Activated CD8-positive, alpha-beta memory T cell treated with anti-CD3 and anti-CD28 coated beads, Interleukin-2, amount 10 ng/mL, durations not matched to agents 7 days and 5 days (primary cell): ENCODE data around the gene SGSM1. TPM values are rescaled to one million over a fixed set of nuclear protein-coding genes. Genes with fewer than 3 reads are reported as not detected.
A peak's percentile ranks its signal among the peaks of the same experiment; 100 is the strongest.
"Not testable (repeated sequence)": the region's sequence is repeated elsewhere in the genome, so short reads cannot be mapped to it uniquely, and the experiment has no call there.

ENCODE experiments used
- ATAC-seq: fragments of 150-1000 bp; cut with Tn5 transposase; one replicate; pipeline ENCODE4 v1.10.0; 2021; ENCODE audit warnings: moderate library complexity
- CTCF ChIA-PET: fragments of 350-600 bp; sonication (Branson Sonifier 250); formaldehyde crosslinking; loops from one replicate; lab custom pipeline; 2021; ENCODE audit warnings: antibody characterized with exemption; lab: Charles Lee
- DNase-seq: peaks from one replicate; pipeline ENCODE4 v3.0.0-alpha.2; 2020
- H3K27ac Mint-ChIP-seq: one replicate; pipeline ENCODE4 v1.8.0; 2021; ENCODE audit warnings: mild to moderate bottlenecking, mixed read lengths
- H3K27me3 Mint-ChIP-seq: one replicate; pipeline ENCODE4 v1.8.0; 2021; ENCODE audit warnings: mixed read lengths
- H3K36me3 Mint-ChIP-seq: one replicate; pipeline ENCODE4 v1.8.0; 2021; ENCODE audit warnings: mild to moderate bottlenecking, mixed read lengths
- H3K4me1 Mint-ChIP-seq: one replicate; pipeline ENCODE4 v1.8.0; 2021; ENCODE audit warnings: mixed read lengths
- H3K4me3 Mint-ChIP-seq: one replicate; pipeline ENCODE4 v1.8.0; 2021; ENCODE audit warnings: mild to moderate bottlenecking, moderate library complexity, mixed read lengths
- H3K9me3 Mint-ChIP-seq: one replicate; pipeline ENCODE4 v1.8.0; 2022; ENCODE audit warnings: low read depth, mixed read lengths
- total RNA-seq, 2 experiments: library from RNA; stranded (reverse); gene quantifications; one replicate each; pipeline ENCODE4 v1.2.3, GENCODE V29; 2021

SGSM1 gene
- total RNA-seq, 2 experiments from 2014 or later, result 0.09 TPM

DNA sequence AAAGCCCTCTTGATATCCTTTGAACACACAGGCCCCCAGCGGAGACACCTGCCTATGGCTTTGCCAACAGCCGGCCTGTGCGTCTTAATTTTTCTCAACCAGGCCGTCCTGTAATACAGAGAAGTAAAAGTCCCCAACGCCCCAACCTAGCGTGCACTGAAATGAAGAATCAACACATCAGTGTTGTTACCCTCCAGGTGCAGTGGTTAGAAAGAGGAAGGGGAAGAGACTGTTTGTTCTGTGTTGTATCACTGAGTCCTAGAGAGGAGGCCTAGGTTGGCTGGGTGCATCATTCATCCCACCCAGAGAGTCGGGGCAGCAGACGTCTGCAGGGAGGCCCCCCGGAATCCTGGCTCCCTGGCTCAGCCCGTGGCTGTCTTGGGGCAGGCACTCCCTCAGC, 25.7 kb downstream of the SGSM1 start:
- ATAC-seq, result no peak
- CTCF ChIA-PET, result no interaction called here
- H3K36me3 Mint-ChIP-seq, result no peaks in the 10 kb centered on the region
- H3K4me1 Mint-ChIP-seq, result no peaks in the 10 kb centered on the region
- no peak overlapping the region for H3K4me3 Mint-ChIP-seq
- H3K27ac Mint-ChIP-seq, result no peak overlapping the region
- DNase-seq, result no peak
- H3K27me3 Mint-ChIP-seq, result peaks cover 22% of the 10 kb centered on the region
- no peaks in the 10 kb centered on the region for H3K9me3 Mint-ChIP-seq

DNA sequence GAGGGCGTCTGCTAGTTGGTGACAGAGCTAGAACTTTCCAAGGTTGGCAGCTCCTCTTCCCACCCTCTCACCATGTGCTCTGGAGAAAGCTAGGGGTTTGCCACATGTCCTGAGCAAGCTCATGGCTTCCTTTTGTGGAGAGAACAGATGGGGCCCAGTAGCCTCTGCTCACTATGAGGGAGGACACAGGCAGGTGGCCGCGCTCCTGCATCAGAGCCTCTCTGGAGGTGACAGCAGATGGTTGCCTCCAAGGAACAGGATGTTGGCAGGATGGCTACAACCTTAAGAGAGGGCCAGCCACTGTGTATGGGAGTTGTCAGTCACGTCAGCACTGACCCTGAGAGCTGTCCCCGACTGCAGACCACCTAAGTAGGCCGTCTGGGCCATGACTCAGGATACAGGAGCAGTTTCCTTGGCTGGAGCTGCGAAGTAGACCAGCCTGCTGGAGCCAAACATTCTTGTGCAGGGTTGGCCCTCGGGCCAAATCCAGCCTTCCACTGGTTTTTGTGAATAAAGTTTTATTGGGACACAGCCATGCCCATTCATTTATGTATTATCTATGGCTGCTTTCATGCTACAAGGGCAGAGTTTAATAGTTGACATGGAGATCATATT, 28.0 kb downstream of the SGSM1 start:
- Mint-ChIP-seq H3K27ac (no peak overlapping the region), H3K4me1 (no peaks in the 10 kb centered on the region)

GRCh38 chr22:24834845-24835570, 29.0 kb downstream of the SGSM1 start:
- CTCF ChIA-PET, result no interaction called here
- no peaks in the 10 kb centered on the region for H3K9me3 Mint-ChIP-seq
- H3K4me3 Mint-ChIP-seq, result no peak overlapping the region
- H3K27ac Mint-ChIP-seq, result no peak overlapping the region
- DNase-seq (no peak), ATAC-seq (no peak)
- no peaks in the 10 kb centered on the region for H3K4me1 Mint-ChIP-seq
- peaks cover 17% of the 10 kb centered on the region for H3K27me3 Mint-ChIP-seq
- H3K36me3 Mint-ChIP-seq, result no peaks in the 10 kb centered on the region

More for the DNA sequence above, 28.0 kb downstream of the SGSM1 start:
- Mint-ChIP-seq H3K4me3 (no peak overlapping the region), H3K27me3 (peaks cover 22% of the 10 kb centered on the region), H3K36me3 (no peaks in the 10 kb centered on the region), H3K9me3 (no peaks in the 10 kb centered on the region)
- CTCF ChIA-PET, result no interaction called here
- ATAC-seq (no peak), DNase-seq (no peak)

GRCh38 chr22:24836282-24836681, 30.3 kb downstream of the SGSM1 start:
- ATAC-seq (no peak), DNase-seq (no peak)
- H3K27ac Mint-ChIP-seq, result no peak overlapping the region
- peaks cover 13% of the 10 kb centered on the region for H3K27me3 Mint-ChIP-seq
- no peaks in the 10 kb centered on the region for H3K36me3 Mint-ChIP-seq
- no peaks in the 10 kb centered on the region for H3K4me1 Mint-ChIP-seq
- H3K4me3 Mint-ChIP-seq, result no peak overlapping the region
- no peaks in the 10 kb centered on the region for H3K9me3 Mint-ChIP-seq
- CTCF ChIA-PET, result no interaction called here

- not testable (repeated sequence) for H3K4me3 Mint-ChIP-seq, H3K4me1 Mint-ChIP-seq, H3K36me3 Mint-ChIP-seq, DNase-seq, ATAC-seq, H3K9me3 Mint-ChIP-seq, H3K27ac Mint-ChIP-seq
- CTCF ChIA-PET, result interaction anchor here (1.0 to 1.1 kb wide), 2 partner anchors 13 to 64 kb away, joined by 3 to 4 read pairs; no protein-coding TSS in a partner anchor
- H3K27me3 Mint-ChIP-seq, result peaks cover 12% of the 10 kb centered on the region
These were observed 31.5 kb downstream of the SGSM1 start for GRCh38 chr22:24837517-24837916.

DNA sequence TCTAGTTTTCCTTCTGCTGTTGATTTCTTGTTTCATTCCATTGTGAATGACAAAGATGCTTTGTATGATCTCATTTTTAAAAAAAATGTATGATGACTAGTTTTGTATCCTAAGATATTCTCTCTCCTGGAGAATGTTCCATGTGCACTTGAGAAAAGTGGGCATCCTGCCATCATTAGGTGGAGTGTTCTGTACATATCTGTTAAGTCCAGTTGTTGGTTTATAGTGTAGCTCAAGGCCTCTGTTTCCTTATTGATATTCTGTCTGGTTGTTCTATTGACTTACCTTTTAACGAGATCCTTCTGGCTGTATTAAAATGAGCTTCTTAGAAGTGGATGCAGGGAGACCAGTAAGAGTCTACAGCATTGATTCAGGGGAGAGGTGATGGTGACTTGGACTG, 35.2 kb downstream of the SGSM1 start:
- ATAC-seq (no peak), DNase-seq (no peak)
- H3K27me3 Mint-ChIP-seq, result peaks cover 17% of the 10 kb centered on the region
- H3K36me3 Mint-ChIP-seq, result no peaks in the 10 kb centered on the region
- CTCF ChIA-PET, result interaction anchor here (1.2 kb wide), 1 partner anchor 9 kb away, joined by 5 read pairs; no protein-coding TSS in a partner anchor
- H3K4me3 Mint-ChIP-seq, result no peak overlapping the region
- H3K27ac Mint-ChIP-seq, result no peak overlapping the region
- H3K9me3 Mint-ChIP-seq, result no peaks in the 10 kb centered on the region
- peaks cover 18% of the 10 kb centered on the region for H3K4me1 Mint-ChIP-seq

GRCh38 chr22:24843048-24843447, 37.0 kb downstream of the SGSM1 start:
- Mint-ChIP-seq H3K27ac (no peak overlapping the region), H3K27me3 (peaks cover 20% of the 10 kb centered on the region), H3K4me1 (peaks cover 18% of the 10 kb centered on the region), H3K4me3 (no peak overlapping the region), H3K9me3 (no peaks in the 10 kb centered on the region), H3K36me3 (no peaks in the 10 kb centered on the region)
- no peak for ATAC-seq
- CTCF ChIA-PET, result interaction anchor here (0.8 kb wide), 1 partner anchor 73 kb away, joined by 3 read pairs; no protein-coding TSS in a partner anchor
- no peak for DNase-seq

DNA sequence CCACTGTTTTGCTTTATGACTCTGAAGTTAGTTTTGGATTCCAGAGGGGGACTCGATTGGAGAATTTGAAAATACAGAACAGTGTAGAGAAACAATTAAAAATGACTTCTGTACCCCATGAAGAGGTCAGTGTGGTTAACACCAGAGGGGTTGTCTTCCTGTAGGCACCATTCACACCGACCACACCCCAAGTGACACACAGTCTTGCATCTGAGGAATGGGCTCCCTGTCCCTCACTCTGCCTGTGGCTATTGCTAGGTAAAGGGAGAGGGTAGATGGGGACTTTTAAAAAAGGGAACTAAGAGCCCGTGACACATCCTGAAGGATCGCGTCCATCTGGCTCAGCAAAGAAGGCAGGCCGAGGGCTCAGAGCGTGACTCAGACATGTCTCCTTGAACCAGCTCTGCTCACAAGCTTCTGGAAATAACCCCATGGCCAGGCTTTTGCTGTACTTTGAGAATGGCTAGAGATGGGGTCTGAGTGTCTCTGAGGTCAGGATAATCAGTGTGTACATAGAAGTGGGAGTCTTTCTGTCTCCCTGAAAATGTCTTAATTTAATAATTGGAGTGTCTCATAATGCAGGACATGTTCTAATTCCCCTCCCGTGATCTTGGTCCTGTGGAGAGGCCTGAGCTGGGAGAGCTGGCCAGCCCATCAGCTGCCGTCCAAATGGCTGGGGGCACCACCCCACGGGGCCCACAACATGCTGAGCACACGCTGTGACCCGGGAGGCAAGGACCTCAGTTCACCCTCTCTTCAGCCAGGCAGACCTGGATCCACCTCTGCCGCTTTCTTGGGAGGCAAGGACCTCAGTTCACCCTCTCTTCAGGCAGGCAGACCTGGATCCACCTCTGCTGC, 39.3 kb downstream of the SGSM1 start:
- Mint-ChIP-seq H3K27ac (peak overlapping the region; percentile 28), H3K36me3 (no peaks in the 10 kb centered on the region), H3K27me3 (peaks cover 20% of the 10 kb centered on the region), H3K4me1 (peaks cover 18% of the 10 kb centered on the region), H3K9me3 (no peaks in the 10 kb centered on the region), H3K4me3 (no peak overlapping the region)
- CTCF ChIA-PET, result interaction anchor here (1.8 kb wide), 1 partner anchor 43 kb away, joined by 4 read pairs; no protein-coding TSS in a partner anchor
- peak; percentile 49 for ATAC-seq
- DNase-seq, result no peak

DNA sequence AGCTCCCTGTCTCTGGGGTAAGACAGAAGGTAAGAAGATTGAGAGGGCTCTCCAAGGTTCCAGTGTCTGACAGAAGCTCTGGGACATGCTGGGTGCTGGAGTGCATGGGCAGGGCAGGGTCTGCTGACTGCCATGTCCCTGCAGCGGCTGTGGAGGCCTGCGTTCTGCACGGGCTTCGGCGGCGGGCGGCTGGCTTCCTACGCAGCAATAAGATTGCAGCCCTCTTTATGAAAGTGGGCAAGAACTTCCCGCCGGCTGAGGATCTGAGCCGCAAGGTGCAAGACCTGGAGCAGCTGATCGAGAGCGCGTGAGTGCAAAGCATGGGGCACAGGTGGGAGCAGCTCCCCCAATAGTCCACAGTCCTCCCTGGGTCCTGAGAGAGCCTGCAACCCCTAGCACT, 41.5 kb downstream of the SGSM1 start:
- no peak for ATAC-seq

DNA sequence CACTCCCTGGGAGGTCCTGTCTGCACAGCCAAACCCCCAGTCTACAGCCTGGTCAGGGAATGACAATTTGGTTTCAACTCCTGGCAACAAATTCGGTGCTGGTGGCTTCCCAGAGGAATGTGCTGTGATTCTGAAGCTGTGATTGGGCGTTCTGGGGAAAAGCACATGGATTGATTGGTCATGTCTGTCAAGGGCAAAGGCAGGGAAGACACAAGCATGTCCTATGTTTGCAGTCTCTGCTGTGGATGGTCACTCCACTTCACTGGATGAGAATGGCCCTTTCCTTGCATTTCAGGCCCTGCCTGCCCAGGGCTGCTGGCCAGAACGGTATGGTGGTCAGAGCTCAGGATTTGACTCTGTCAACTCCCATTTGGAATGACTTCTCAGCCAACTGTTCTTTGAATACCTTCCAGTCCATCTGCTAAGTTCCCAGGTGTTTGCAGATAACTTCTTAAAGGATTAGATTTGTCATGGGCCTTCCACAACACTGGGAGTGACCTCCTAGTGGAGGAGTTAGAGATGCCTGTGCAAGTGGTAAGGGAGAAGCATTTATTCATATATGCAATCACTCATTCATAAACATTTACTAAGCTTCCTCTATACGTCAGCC, 42.7 kb downstream of the SGSM1 start:
- CTCF ChIA-PET, result interaction anchor here (0.7 to 4.5 kb wide), 5 partner anchors 8 to 80 kb away, joined by 3 to 64 read pairs (median 15); no protein-coding TSS in a partner anchor
- Mint-ChIP-seq H3K4me3 (no peak overlapping the region), H3K9me3 (no peaks in the 10 kb centered on the region), H3K4me1 (peaks cover 22% of the 10 kb centered on the region), H3K36me3 (no peaks in the 10 kb centered on the region), H3K27me3 (peaks cover 10% of the 10 kb centered on the region), H3K27ac (no peak overlapping the region)
- ATAC-seq (no peak), DNase-seq (no peak)

More for the DNA sequence above, 41.5 kb downstream of the SGSM1 start:
- DNase-seq, result no peak
- no peak overlapping the region for H3K27ac Mint-ChIP-seq
- CTCF ChIA-PET, result interaction anchor here (1.1 to 2.0 kb wide), 2 partner anchors 44 to 78 kb away, joined by 3 to 10 read pairs; no protein-coding TSS in a partner anchor
- H3K4me3 Mint-ChIP-seq, result no peak overlapping the region
- H3K9me3 Mint-ChIP-seq, result no peaks in the 10 kb centered on the region
- H3K27me3 Mint-ChIP-seq, result peaks cover 13% of the 10 kb centered on the region
- no peaks in the 10 kb centered on the region for H3K36me3 Mint-ChIP-seq
- H3K4me1 Mint-ChIP-seq, result peaks cover 22% of the 10 kb centered on the region

DNA sequence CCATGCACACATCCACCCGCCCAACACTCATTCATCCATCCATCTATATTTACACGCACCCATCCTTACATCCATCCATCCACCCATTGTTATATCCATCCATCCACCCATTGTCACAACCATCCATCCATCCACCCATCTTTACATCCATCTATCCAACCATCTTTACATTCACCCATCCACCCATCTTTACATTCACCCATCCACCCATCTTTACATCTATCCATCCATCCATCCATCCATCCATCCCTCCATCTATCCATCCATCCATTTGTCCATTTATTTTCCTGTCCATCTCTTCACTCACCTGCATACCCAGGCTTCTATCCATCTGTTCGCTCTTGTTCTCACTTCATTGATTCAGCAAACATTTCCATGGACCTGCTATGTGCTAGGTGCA, 49.8 kb downstream of the SGSM1 start:
- ATAC-seq, result no peak
- CTCF ChIA-PET, result no interaction called here
- H3K27ac Mint-ChIP-seq, result no peak overlapping the region
- no peaks in the 10 kb centered on the region for H3K36me3 Mint-ChIP-seq
- H3K4me1 Mint-ChIP-seq, result peaks cover 2% of the 10 kb centered on the region
- no peak overlapping the region for H3K4me3 Mint-ChIP-seq
- DNase-seq, result no peak
- H3K9me3 Mint-ChIP-seq, result no peaks in the 10 kb centered on the region
- H3K27me3 Mint-ChIP-seq, result peaks cover 4% of the 10 kb centered on the region

GRCh38 chr22:24857576-24857975, 51.6 kb downstream of the SGSM1 start:
- Mint-ChIP-seq H3K9me3 (no peaks in the 10 kb centered on the region), H3K4me3 (no peak overlapping the region), H3K27me3 (peaks cover 4% of the 10 kb centered on the region), H3K36me3 (no peaks in the 10 kb centered on the region), H3K27ac (no peak overlapping the region), H3K4me1 (no peaks in the 10 kb centered on the region)
- DNase-seq, result no peak
- ATAC-seq, result no peak
- CTCF ChIA-PET, result interaction anchor here (0.7 kb wide), 1 partner anchor 89 kb away, joined by 3 read pairs; no protein-coding TSS in a partner anchor

DNA sequence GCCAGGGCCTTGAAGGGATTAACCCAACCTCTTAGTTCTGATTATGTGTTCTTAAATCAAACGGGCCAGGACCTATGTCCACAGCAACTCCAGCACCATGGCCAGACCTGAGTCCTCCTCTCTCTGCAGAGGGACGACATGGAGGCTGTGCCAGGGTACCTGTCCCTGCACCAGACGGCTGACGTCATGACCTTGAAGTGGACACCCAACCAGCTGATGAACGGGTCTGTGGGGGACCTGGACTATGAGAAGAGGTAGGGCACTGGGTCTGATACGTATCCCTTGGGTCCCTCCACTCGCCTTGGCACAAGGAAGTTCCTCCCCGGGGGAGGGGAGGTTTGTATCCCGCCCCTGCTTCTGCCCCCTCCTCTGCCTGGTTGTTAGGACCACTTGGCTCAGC, 53.6 kb downstream of the SGSM1 start:
- no peak for DNase-seq
- H3K4me1 Mint-ChIP-seq, result no peaks in the 10 kb centered on the region
- peaks cover 5% of the 10 kb centered on the region for H3K27me3 Mint-ChIP-seq
- no peak for ATAC-seq
- no peaks in the 10 kb centered on the region for H3K36me3 Mint-ChIP-seq
- H3K27ac Mint-ChIP-seq, result no peak overlapping the region
- H3K9me3 Mint-ChIP-seq, result no peaks in the 10 kb centered on the region
- CTCF ChIA-PET, result interaction anchor here (1.4 kb wide), 1 partner anchor 10 kb away, joined by 4 read pairs; no protein-coding TSS in a partner anchor
- no peak overlapping the region for H3K4me3 Mint-ChIP-seq
